ENCODE results near the gene PTX4. TPM values are rescaled to one million over a fixed set of nuclear protein-coding genes. Genes with fewer than 3 reads are reported as not detected.

The PTX4 gene
- total and polyA plus RNA-seq, 2 experiments from 2014 or later: 0.30 TPM; not detected in 1

Other genes starting within 250 kb of the PTX4 start
- gene TPSAB1, start 248.2 kb downstream of the PTX4 start, total RNA-seq: not detected in 2 replicates
- gene TPSAB1, start 248.2 kb downstream of the PTX4 start, polyA plus RNA-seq: not detected in 2 replicates
- gene TPSD1, start 232.9 kb downstream of the PTX4 start, total RNA-seq: not detected in 2 replicates
- not detected in 2 replicates for gene TPSD1, start 232.9 kb downstream of the PTX4 start, polyA plus RNA-seq
- 75.4 and 81.4 TPM in 2 replicates for gene UBE2I, start 179.3 kb downstream of the PTX4 start, total RNA-seq
- 156 and 157 TPM in 2 replicates for gene UBE2I, start 179.3 kb downstream of the PTX4 start, polyA plus RNA-seq
- gene BAIAP3, start 155.3 kb downstream of the PTX4 start, total RNA-seq: 7.4 and 8.1 TPM in 2 replicates
- gene BAIAP3, start 155.3 kb downstream of the PTX4 start, polyA plus RNA-seq: 2.7 and 7.7 TPM in 2 replicates
- gene TSR3, start 137.1 kb downstream of the PTX4 start, total RNA-seq: 119 and 125 TPM in 2 replicates
- 157 and 173 TPM in 2 replicates for gene TSR3, start 137.1 kb downstream of the PTX4 start, polyA plus RNA-seq
- 60.3 and 62.7 TPM in 2 replicates for gene GNPTG, start 137.0 kb downstream of the PTX4 start, total RNA-seq
- gene GNPTG, start 137.0 kb downstream of the PTX4 start, polyA plus RNA-seq: 42.5 and 57.0 TPM in 2 replicates
- gene UNKL, start 74.2 kb downstream of the PTX4 start, total RNA-seq: 19.5 and 35.7 TPM in 2 replicates
- 16.5 and 20.5 TPM in 2 replicates for gene UNKL, start 74.2 kb downstream of the PTX4 start, polyA plus RNA-seq
- 14.3 and 18.6 TPM in 2 replicates for gene UQCC4, start 68.2 kb downstream of the PTX4 start, total RNA-seq
- gene UQCC4, start 68.2 kb downstream of the PTX4 start, polyA plus RNA-seq: 24.6 and 36.2 TPM in 2 replicates
- 0.18 TPM in 1 of 2 replicates, not detected in the other for gene PERCC1, start 57.9 kb downstream of the PTX4 start, total RNA-seq
- gene PERCC1, start 57.9 kb downstream of the PTX4 start, polyA plus RNA-seq: not detected in 2 replicates
- gene CCDC154, start 44.4 kb downstream of the PTX4 start, total RNA-seq: 0.32 and 1.5 TPM in 2 replicates
- 0.49 and 0.64 TPM in 2 replicates for gene CCDC154, start 44.4 kb downstream of the PTX4 start, polyA plus RNA-seq
- gene CLCN7, start 13.9 kb downstream of the PTX4 start, total RNA-seq: 50.1 and 86.2 TPM in 2 replicates
- gene CLCN7, start 13.9 kb downstream of the PTX4 start, polyA plus RNA-seq: 47.0 and 57.6 TPM in 2 replicates
- gene TELO2, start 4.4 kb upstream of the PTX4 start, total RNA-seq: 48.2 and 51.6 TPM in 2 replicates
- gene TELO2, start 4.4 kb upstream of the PTX4 start, polyA plus RNA-seq: 50.7 and 58.7 TPM in 2 replicates
- 0.39 and 0.83 TPM in 2 replicates for gene TMEM204, start 44.7 kb upstream of the PTX4 start, total RNA-seq
- gene TMEM204, start 44.7 kb upstream of the PTX4 start, polyA plus RNA-seq: 0.44 and 1.6 TPM in 2 replicates
- gene IFT140, start 123.1 kb upstream of the PTX4 start, total RNA-seq: 40.4 and 48.9 TPM in 2 replicates
- gene IFT140, start 123.1 kb upstream of the PTX4 start, polyA plus RNA-seq: 23.8 and 31.9 TPM in 2 replicates
- gene CRAMP1, start 123.4 kb upstream of the PTX4 start, total RNA-seq: 13.1 and 15.3 TPM in 2 replicates
- gene CRAMP1, start 123.4 kb upstream of the PTX4 start, polyA plus RNA-seq: 7.7 and 10.3 TPM in 2 replicates
- 34.5 and 45.1 TPM in 2 replicates for gene JPT2, start 189.3 kb upstream of the PTX4 start, total RNA-seq
- 10.0 and 10.6 TPM in 2 replicates for gene JPT2, start 189.3 kb upstream of the PTX4 start, polyA plus RNA-seq
- gene MAPK8IP3, start 217.3 kb upstream of the PTX4 start, total RNA-seq: 109 and 127 TPM in 2 replicates
- 57.1 and 75.2 TPM in 2 replicates for gene MAPK8IP3, start 217.3 kb upstream of the PTX4 start, polyA plus RNA-seq